Neural cell (in vitro differentiated cells): ENCODE results near the gene ITGA1. TPM values are rescaled to one million over a fixed set of nuclear protein-coding genes. Genes with fewer than 3 reads are reported as not detected.
"Not testable (repeated sequence)": the region's sequence is repeated elsewhere in the genome, so short reads cannot be mapped to it uniquely, and the experiment has no call there.

Source experiments
- H2AFZ ChIP-seq: fragments of 200-600, 300-800 bp; sonication (generic), shearing (Covaris generic); 2 replicates; pipeline ENCODE4 v1.6.0; 2014; ENCODE audit warnings: low read depth, mild to moderate bottlenecking, antibody characterized with exemption, low read length, moderate library complexity
- H3F3A ChIP-seq: fragments of 200-600 bp; shearing (Covaris generic); 2 replicates; pipeline ENCODE4 v1.6.1; 2016; ENCODE audit warnings: mild to moderate bottlenecking, moderate library complexity, mixed read lengths, antibody characterized with exemption, low read length; ENCODE audit not compliant: insufficient read depth, poor library complexity, severe bottlenecking
- H3K27ac ChIP-seq: fragments of 200-600, 300-800 bp; sonication (generic), shearing (Covaris generic); 2 replicates; pipeline ENCODE4 v1.5.1; 2014; ENCODE audit warnings: mild to moderate bottlenecking, low read length, moderate library complexity
- H3K27me3 ChIP-seq: fragments of 300-800, 200-600 bp; sonication (generic), shearing (Covaris generic); 2 replicates; pipeline ENCODE4 v1.6.0; 2014; ENCODE audit warnings: mild to moderate bottlenecking, low read depth, low read length, moderate library complexity; ENCODE audit not compliant: insufficient read depth
- H3K36me3 ChIP-seq: fragments of 300-800, 200-600 bp; sonication (generic), shearing (Covaris generic); 2 replicates; pipeline ENCODE4 v1.5.1; 2014; ENCODE audit warnings: mild to moderate bottlenecking, antibody characterized with exemption, low read length, moderate library complexity; ENCODE audit not compliant: insufficient read depth
- H3K4me2 ChIP-seq: fragments of 300-800, 200-600 bp; sonication (generic), shearing (Covaris generic); 2 replicates; pipeline ENCODE4 v1.6.0; 2014; ENCODE audit warnings: mild to moderate bottlenecking, low read length
- H3K4me3 ChIP-seq: fragments of 300-800, 200-600 bp; sonication (generic), shearing (Covaris generic); 2 replicates; pipeline ENCODE4 v1.5.1; 2014; ENCODE audit warnings: mild to moderate bottlenecking, low read length, moderate library complexity
- H3K79me2 ChIP-seq: fragments of 200-600 bp; shearing (Covaris generic); replicated peaks from 2 replicates; pipeline ENCODE4 v1.6.0; 2014; ENCODE audit warnings: mild to moderate bottlenecking, low read length, moderate library complexity; ENCODE audit not compliant: insufficient read depth
- H3K9ac ChIP-seq: fragments of 300-800, 200-600 bp; sonication (generic), shearing (Covaris generic); 2 replicates; pipeline ENCODE4 v1.6.1; 2016; ENCODE audit warnings: mild to moderate bottlenecking, low read length, mixed read lengths
- H3K9me2 ChIP-seq: fragments of 200-600 bp; shearing (Covaris generic); 2 replicates; pipeline ENCODE4 v1.6.1; 2016; ENCODE audit warnings: mild to moderate bottlenecking, low read length, mixed read lengths; ENCODE audit not compliant: insufficient read depth
- H3K9me3 ChIP-seq: fragments of 200-600, 300-800 bp; sonication (generic), shearing (Covaris generic); 2 replicates; pipeline ENCODE4 v1.6.1; 2016; ENCODE audit warnings: mild to moderate bottlenecking, mixed run types, low read length, moderate library complexity, mixed read lengths
- H4K20me1 ChIP-seq: fragments of 200-600 bp; shearing (Covaris generic); 2 replicates; pipeline ENCODE4 v1.6.1; 2016; ENCODE audit warnings: mild to moderate bottlenecking, mixed run types; ENCODE audit not compliant: insufficient read depth
- CTCF ChIP-seq: fragments of 450-650 bp; IDR thresholded peaks from 2 replicates; pipeline ENCODE4 v1.5.1; 2014; ENCODE audit warnings: antibody characterized with exemption, mild to moderate bottlenecking, moderate library complexity; ENCODE audit not compliant: poor library complexity, severe bottlenecking
- EP300 ChIP-seq: fragments of 450-650 bp; conservative IDR thresholded peaks from 2 replicates; pipeline ENCODE4 v1.6.1; 2014; ENCODE audit warnings: antibody characterized with exemption, mild to moderate bottlenecking, moderate library complexity; ENCODE audit not compliant: poor library complexity, severe bottlenecking
- EZH2 ChIP-seq: fragments of 200-600, 300-800 bp; shearing (Covaris generic), sonication (generic); IDR thresholded peaks from 2 replicates; pipeline ENCODE4 v1.6.1; 2014; ENCODE audit warnings: antibody characterized with exemption, low read length, borderline replicate concordance, mild to moderate bottlenecking; ENCODE audit not compliant: insufficient read depth, poor library complexity, severe bottlenecking
- MXI1 ChIP-seq: fragments of 450-650 bp; conservative IDR thresholded peaks from 2 replicates; pipeline ENCODE4 v1.6.1; 2014; ENCODE audit warnings: antibody characterized with exemption, mild to moderate bottlenecking; ENCODE audit not compliant: poor library complexity, severe bottlenecking
- POLR2AphosphoS5 ChIP-seq: IDR thresholded peaks from 2 replicates; pipeline ENCODE4 v1.6.1; 2012
- RAD21 ChIP-seq: fragments of 450-650 bp; conservative IDR thresholded peaks from 2 replicates; pipeline ENCODE4 v1.6.1; 2014; ENCODE audit warnings: antibody characterized with exemption, mild to moderate bottlenecking, moderate library complexity
- REST ChIP-seq: IDR thresholded peaks from 2 replicates; pipeline ENCODE4 v1.6.1; 2012; ENCODE audit warnings: borderline replicate concordance
- SMC3 ChIP-seq: fragments of 450-650 bp; conservative IDR thresholded peaks from 2 replicates; pipeline ENCODE4 v1.6.1; 2014; ENCODE audit warnings: antibody characterized with exemption, mild to moderate bottlenecking, moderate library complexity; ENCODE audit not compliant: poor library complexity
- TAF1 ChIP-seq: IDR thresholded peaks from 2 replicates; pipeline ENCODE4 v1.6.1; 2012; ENCODE audit warnings: low read depth
- polyA plus RNA-seq: library from polyadenylated mRNA; depleted of rRNA; stranded (reverse); fragments of >200 nt; gene quantifications from 2 replicates; pipeline ENCODE4 v1.2.3, GENCODE V29; 2014

ITGA1 gene
- polyA plus RNA-seq, 1 donor from 2014 or later, result 0.15 TPM

GRCh38 chr5:52846182-52846842, 58.6 kb downstream of the ITGA1 start:
- Histone ChIP-seq H2AFZ (no peak overlapping the region), H3F3A (no peaks in the 10 kb centered on the region), H3K79me2 (no peaks in the 10 kb centered on the region), H3K36me3 (no peaks in the 10 kb centered on the region), H3K27me3 (no peaks in the 10 kb centered on the region), H3K9ac (no peak overlapping the region), H3K4me3 (no peak overlapping the region), H3K9me3 (no peaks in the 10 kb centered on the region), H3K9me2 (no peaks in the 10 kb centered on the region), H4K20me1 (no peaks in the 10 kb centered on the region), H3K4me2 (no peak overlapping the region), H3K27ac (no peak overlapping the region)
- TF ChIP-seq POLR2AphosphoS5 (no peak), SMC3 (no peak), MXI1 (no peak), REST (no peak), CTCF (no peak), EZH2 (no peak), RAD21 (no peak), TAF1 (no peak), EP300 (no peak)

GRCh38 chr5:52848688-52849087, 61.0 kb downstream of the ITGA1 start:
- H4K20me1 ChIP-seq, H3K79me2 ChIP-seq, H3K27me3 ChIP-seq, H3K4me3 ChIP-seq, H3K4me2 ChIP-seq, H3K36me3 ChIP-seq, H3K9me3 ChIP-seq, H3F3A ChIP-seq, H3K9me2 ChIP-seq, H2AFZ ChIP-seq, H3K27ac ChIP-seq, H3K9ac ChIP-seq: not testable (repeated sequence)

GRCh38 chr5:52849544-52849943, 61.8 kb downstream of the ITGA1 start:
- no peaks in the 10 kb centered on the region for H3K79me2 ChIP-seq
- H4K20me1 ChIP-seq, result no peaks in the 10 kb centered on the region
- TF ChIP-seq SMC3 (no peak), EZH2 (no peak), TAF1 (no peak), POLR2AphosphoS5 (no peak), MXI1 (no peak), REST (no peak), EP300 (no peak), RAD21 (no peak)
- no peaks in the 10 kb centered on the region for H3F3A ChIP-seq
- H3K27ac ChIP-seq, result no peak overlapping the region
- no peak overlapping the region for H3K4me3 ChIP-seq
- no peaks in the 10 kb centered on the region for H3K36me3 ChIP-seq
- no peak overlapping the region for H2AFZ ChIP-seq
- no peaks in the 10 kb centered on the region for H3K9me3 ChIP-seq
- no peak overlapping the region for H3K4me2 ChIP-seq
- no peaks in the 10 kb centered on the region for H3K27me3 ChIP-seq
- no peaks in the 10 kb centered on the region for H3K9me2 ChIP-seq
- H3K9ac ChIP-seq, result no peak overlapping the region
